Cardiac ventricle fibroblast (primary cell): ENCODE measurements around the gene ARPC5L. TPM values are rescaled to one million over a fixed set of nuclear protein-coding genes. Genes with fewer than 3 reads are reported as not detected.

ENCODE experiments used
- total RNA-seq: library from RNA; depleted of rRNA; stranded (reverse); fragments of >200 nt; gene quantifications from 2 replicates; pipeline ENCODE4 v1.2.3, GENCODE V29; 2015

ARPC5L gene
- total RNA-seq, result 15.9 and 18.6 TPM in 2 replicates

DNA sequence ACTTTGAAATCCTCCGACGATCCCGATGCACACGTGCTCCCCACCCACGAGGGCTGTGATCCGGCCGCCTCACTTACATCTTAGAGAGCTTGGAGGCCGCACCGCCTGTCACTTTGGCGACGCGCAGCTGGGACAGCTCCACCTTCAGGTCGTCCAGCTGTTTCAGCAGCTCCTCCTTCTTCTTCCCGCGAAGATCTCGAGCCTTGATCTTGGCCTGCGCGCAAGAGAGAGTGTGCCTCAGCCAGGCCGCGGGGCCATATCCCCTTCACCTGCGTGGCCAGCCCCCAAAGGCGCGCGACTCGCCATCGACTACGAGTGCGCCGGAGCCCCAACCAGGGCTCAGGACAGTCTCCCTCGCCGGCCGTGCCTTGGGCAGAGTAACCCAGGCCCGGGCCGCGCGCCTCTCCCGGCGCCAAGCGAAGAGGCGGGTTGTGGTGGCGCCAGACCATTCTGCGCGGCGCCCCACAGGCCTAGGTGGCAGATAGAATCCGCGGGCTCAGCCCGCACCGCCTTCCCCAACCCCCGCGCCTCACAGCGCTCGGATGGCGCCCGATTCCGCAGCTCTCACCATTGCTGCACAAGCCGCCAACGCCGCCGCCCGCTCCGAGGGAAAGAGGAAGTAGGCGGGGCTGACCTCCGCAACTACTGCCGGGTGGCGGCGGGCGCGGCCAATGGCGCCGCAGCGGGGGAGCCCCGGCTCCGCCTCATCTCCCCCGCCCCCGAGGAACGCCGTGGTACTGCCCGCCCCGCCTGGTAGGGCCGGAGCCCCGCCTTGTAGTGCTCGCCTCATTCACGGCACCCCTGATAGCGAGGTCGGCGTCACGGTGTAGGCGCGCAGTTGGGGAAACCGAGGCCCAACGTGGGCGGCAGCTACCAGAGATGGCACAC is at the start of gene ARPC5L, which contains the start of gene RPL35:
ARPC5L (plus strand) TSS at position 789 of the 888 bp plus-strand sequence. CDS start 7,161 bp downstream, outside the sequence.
RPL35 (minus strand) TSS at position 616 of the 888 bp plus-strand sequence; CDS start at position 571, 45 bp downstream.

DNA sequence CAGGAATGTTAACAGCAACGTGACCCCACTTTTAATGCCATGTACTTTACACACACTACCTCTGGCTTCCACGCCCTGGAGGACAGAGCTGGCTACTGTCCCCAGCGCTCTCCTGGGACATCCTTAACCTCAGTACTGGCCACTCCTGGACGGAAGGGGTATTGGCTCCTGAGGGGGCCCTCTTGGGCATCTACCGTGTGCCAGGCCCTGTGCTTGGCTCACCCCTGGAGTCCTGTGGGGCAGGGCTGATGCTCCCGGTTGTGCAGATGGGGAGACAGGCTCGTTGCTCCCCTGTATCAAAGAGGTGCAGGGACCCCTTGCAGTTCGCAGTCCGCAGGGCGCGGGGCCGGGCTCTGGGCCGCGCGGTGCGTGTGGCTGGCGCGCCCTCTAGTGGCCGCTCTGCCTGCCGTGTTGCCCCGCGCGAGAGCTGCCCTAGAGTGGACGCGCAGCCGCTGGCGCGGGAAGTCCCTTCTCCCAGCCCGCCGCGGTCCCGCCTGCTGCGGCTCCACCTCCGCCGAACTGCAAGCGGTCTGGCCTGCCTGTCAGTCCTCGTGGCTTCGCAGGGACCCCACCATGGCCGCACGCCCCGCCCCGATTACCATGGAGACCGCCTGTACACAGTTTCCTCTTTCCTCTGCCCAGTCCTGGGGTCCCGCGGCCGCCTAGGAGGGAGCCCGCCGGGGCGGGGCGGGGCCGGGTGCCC is 8.9 kb upstream of the ARPC5L start, which contains the start of gene WDR38:
WDR38 (plus strand) TSS at position 632 of the 703 bp plus-strand sequence. CDS start 72 bp downstream, outside the sequence.

Other genes starting within 250 kb of the ARPC5L start
- 0.50 and 2.8 TPM in 2 replicates for gene NR6A1, start 90.8 kb upstream of the ARPC5L start, total RNA-seq
- gene OLFML2A, start 85.0 kb upstream of the ARPC5L start, total RNA-seq, result 1.5 and 1.6 TPM in 2 replicates
- not detected in 2 replicates for gene WDR38, start 8.7 kb upstream of the ARPC5L start, total RNA-seq
- gene RPL35, start 173 bp upstream of the ARPC5L start, total RNA-seq, result 1,681 and 2,081 TPM in 2 replicates
- gene GOLGA1, start 79.0 kb downstream of the ARPC5L start, total RNA-seq, result 12.4 and 17.3 TPM in 2 replicates